AG04449 (cell line): Measurements from ENCODE around the gene G0S2.

ENCODE experiments used
- CTCF ChIA-PET: fragments of 350-600 bp; formaldehyde crosslinking; extraction: SDS; loops from one replicate; lab custom pipeline; 2021; ENCODE audit warnings: antibody characterized with exemption; lab: Yijun Ruan, JAX
- POLR2A ChIA-PET: fragments of 400-600, 350-600 bp; formaldehyde crosslinking; extraction: SDS; loops from one replicate; lab custom pipeline; 2020; ENCODE audit warnings: antibody characterized with exemption, inconsistent platforms; lab: Yijun Ruan, JAX
- DNase-seq: peaks from one replicate; pipeline ENCODE4 v3.0.0-alpha.2; 2010; ENCODE audit warnings: low read depth, low spot score
- H3K4me3 ChIP-seq: 2 replicates; pipeline ENCODE4 v1.5.1; 2011; ENCODE audit warnings: low read depth, mild to moderate bottlenecking, control low read depth, low read length
- TF ChIP-seq, protein P1 (sequence below): IDR thresholded peaks from one replicate; pipeline ENCODE4 v1.5.1; 2011; ENCODE audit warnings: mild to moderate bottlenecking, moderate library complexity, low read length, control low read depth, inconsistent platforms; ENCODE audit not compliant: insufficient read depth; ENCODE audit errors: missing control alignments

G0S2 gene

GRCh38 chr1:209675565-209676154 is 448 bp downstream of the G0S2 start:
- DNase-seq: no peak
- H3K4me3 ChIP-seq: peak overlapping the region; percentile 58
- ChIA-PET POLR2A (interaction anchor here (0.6 kb wide), 1 partner anchor 30 kb away, joined by 3 read pairs; no protein-coding TSS in a partner anchor), CTCF (interaction anchor here (1.0 to 3.9 kb wide), 7 partner anchors 13 to 148 kb away, joined by 3 to 19 read pairs (median 6); no protein-coding TSS in a partner anchor)
- TF ChIP-seq, protein P1, sequence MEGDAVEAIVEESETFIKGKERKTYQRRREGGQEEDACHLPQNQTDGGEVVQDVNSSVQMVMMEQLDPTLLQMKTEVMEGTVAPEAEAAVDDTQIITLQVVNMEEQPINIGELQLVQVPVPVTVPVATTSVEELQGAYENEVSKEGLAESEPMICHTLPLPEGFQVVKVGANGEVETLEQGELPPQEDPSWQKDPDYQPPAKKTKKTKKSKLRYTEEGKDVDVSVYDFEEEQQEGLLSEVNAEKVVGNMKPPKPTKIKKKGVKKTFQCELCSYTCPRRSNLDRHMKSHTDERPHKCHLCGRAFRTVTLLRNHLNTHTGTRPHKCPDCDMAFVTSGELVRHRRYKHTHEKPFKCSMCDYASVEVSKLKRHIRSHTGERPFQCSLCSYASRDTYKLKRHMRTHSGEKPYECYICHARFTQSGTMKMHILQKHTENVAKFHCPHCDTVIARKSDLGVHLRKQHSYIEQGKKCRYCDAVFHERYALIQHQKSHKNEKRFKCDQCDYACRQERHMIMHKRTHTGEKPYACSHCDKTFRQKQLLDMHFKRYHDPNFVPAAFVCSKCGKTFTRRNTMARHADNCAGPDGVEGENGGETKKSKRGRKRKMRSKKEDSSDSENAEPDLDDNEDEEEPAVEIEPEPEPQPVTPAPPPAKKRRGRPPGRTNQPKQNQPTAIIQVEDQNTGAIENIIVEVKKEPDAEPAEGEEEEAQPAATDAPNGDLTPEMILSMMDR: no peak

DNA sequence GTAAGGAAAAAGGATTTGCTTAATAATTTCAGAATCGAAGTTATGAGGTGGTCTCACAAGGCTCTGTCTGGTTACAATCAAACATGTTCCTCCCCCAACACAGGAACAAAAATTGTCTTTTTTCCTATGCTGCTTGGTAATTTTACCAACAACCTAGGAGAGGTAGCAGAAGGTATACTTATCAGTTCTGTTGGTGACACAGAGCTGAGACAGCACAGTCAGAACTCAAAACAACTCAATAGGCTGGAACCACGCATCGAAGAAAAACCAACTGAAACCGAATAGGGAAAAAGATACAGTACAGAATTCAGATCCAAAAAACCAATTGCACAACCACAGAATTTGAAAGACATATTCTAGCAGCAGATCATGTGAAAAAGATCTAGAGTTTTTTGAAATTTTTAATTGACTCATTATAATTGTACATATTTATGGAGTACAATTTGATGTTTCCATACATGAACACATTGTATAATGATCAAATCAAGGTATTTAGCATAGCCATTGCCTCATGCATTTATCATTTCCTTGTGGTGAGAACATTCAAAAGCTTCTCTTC is 3.8 kb downstream of the G0S2 start:
- H3K4me3 ChIP-seq: no peak overlapping the region
- ChIA-PET POLR2A (no interaction called here), CTCF (no interaction called here)
- TF ChIP-seq, protein P1: no peak
- no peak for DNase-seq

DNA sequence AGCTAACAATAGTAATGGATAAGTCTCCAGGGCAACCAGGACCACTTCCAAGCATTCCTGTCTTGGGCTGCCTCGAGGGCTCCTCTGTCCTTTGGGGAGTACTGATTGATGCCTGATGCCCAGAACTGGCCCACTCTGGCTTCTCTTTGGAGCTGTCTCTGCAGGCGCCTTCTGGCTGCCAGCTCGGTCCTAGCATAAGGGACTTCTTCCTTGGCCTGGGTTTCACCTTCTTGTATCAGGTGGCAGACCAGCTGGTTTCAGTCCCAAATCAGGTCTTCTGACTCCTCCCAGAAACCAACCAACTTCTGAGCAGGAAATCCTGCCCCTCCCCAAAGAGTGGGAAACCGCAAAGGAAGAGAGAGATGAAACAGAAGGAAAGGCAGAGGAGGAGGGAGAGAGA is 10.6 kb downstream of the G0S2 start:
- CTCF ChIA-PET: interaction anchor here (0.6 to 2.2 kb wide), 5 partner anchors 13 to 120 kb away, joined by 3 to 5 read pairs (median 4); no protein-coding TSS in a partner anchor

DNA sequence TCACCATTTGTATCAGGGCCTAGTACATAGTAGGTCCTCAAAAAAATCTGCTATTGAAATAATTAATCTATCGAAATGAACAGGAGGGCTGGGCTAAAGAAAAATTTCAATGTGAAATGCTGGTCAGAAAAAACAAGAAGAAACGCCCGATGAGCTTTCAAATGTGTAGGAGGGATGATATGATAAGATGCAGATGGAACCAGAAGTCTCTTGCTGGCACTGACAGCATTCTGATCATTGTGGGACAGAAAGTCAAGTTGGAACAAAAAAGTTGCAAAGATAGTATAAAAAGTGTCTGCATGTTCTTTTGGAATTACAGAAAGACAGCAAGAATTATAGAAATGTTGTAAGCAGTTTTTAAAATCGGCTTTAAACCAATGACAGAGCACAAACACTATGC is 11.1 kb downstream of the G0S2 start:
- POLR2A ChIA-PET: no interaction called here
- H3K4me3 ChIP-seq: no peak overlapping the region
- TF ChIP-seq, protein P1: no peak
- CTCF ChIA-PET: interaction anchor here (0.6 to 11.9 kb wide), 7 partner anchors 13 to 120 kb away, joined by 3 to 314 read pairs (median 4); no protein-coding TSS in a partner anchor
- DNase-seq: no peak

More for the DNA sequence above, 10.6 kb downstream of the G0S2 start:
- DNase-seq: no peak
- TF ChIP-seq, protein P1: no peak
- POLR2A ChIA-PET: no interaction called here
- H3K4me3 ChIP-seq: no peak overlapping the region

- ChIA-PET CTCF (interaction anchor here (0.9 to 11.9 kb wide), 9 partner anchors 9 to 118 kb away, joined by 3 to 314 read pairs (median 8); no protein-coding TSS in a partner anchor), POLR2A (no interaction called here)
- TF ChIP-seq, protein P1: no peak
- no peak overlapping the region for H3K4me3 ChIP-seq
- no peak for DNase-seq
Observed at GRCh38 chr1:209688746-209689234, 13.6 kb downstream of the G0S2 start.

- H3K4me3 ChIP-seq: no peak overlapping the region
- TF ChIP-seq, protein P1: no peak
- CTCF ChIA-PET: interaction anchor here (0.8 to 11.9 kb wide), 12 partner anchors 13 to 126 kb away, joined by 3 to 314 read pairs (median 8); partner anchors contain the start of gene G0S2
- POLR2A ChIA-PET: no interaction called here
- DNase-seq: no peak
Observed at GRCh38 chr1:209689477-209689876, 14.3 kb downstream of the G0S2 start.
